Liver (tissue), 9 donors: ENCODE results near the gene JAKMIP2. TPM values are rescaled to one million over a fixed set of nuclear protein-coding genes. Genes with fewer than 3 reads are reported as not detected.

Experiments
- DNase-seq: peaks from one replicate; pipeline ENCODE4 v3.0.0-alpha.2; 2017; ENCODE audit warnings: low spot score
- H3K27ac ChIP-seq, 2 donors: one replicate each; pipeline ENCODE4 v1.7.0; 2013; ENCODE audit warnings: inconsistent platforms in 2 of 2, low read length in 2 of 2, control low read depth in 1 of 2, low read depth in 1 of 2, mild to moderate bottlenecking in 1 of 2
- H3K27me3 ChIP-seq, 4 donors: one replicate each; pipeline versions ENCODE4 v1.6.1 to v1.7.0; 2013; ENCODE audit warnings: low read length in 3 of 4, inconsistent platforms in 1 of 4, mild to moderate bottlenecking in 1 of 4, moderate library complexity in 1 of 4; ENCODE audit not compliant: control insufficient read depth in 4 of 4, insufficient read depth in 4 of 4
- H3K36me3 ChIP-seq, 4 donors: one replicate each; pipeline versions ENCODE4 v1.6.1 to v1.7.0; 2013; ENCODE audit warnings: low read length in 3 of 4, mild to moderate bottlenecking in 3 of 4, low read depth in 1 of 4, moderate library complexity in 1 of 4; ENCODE audit not compliant: control insufficient read depth in 4 of 4, insufficient read depth in 3 of 4
- H3K4me1 ChIP-seq, 4 donors: one replicate each; pipeline versions ENCODE4 v1.6.1 to v1.7.0; 2013; ENCODE audit warnings: low read length in 3 of 4, mild to moderate bottlenecking in 3 of 4, moderate library complexity in 1 of 4; ENCODE audit not compliant: control insufficient read depth in 4 of 4, insufficient read depth in 4 of 4
- H3K4me3 ChIP-seq, 3 donors: one replicate each; pipeline versions ENCODE4 v1.6.1 to v1.7.0; 2013; ENCODE audit warnings: low read length in 3 of 3, control low read depth in 1 of 3, low read depth in 1 of 3, mild to moderate bottlenecking in 1 of 3
- H3K9ac ChIP-seq, 2 donors: one replicate each; pipeline ENCODE4 v1.7.0; 2013; ENCODE audit warnings: low read length in 2 of 2, mild to moderate bottlenecking in 2 of 2, moderate library complexity in 2 of 2, control low read depth in 1 of 2, low read depth in 1 of 2
- H3K9me3 ChIP-seq, 4 donors: one replicate each; pipeline versions ENCODE4 v1.6.1 to v1.7.0; 2013; ENCODE audit warnings: low read length in 3 of 4; ENCODE audit not compliant: control insufficient read depth in 4 of 4
- FOXA1 ChIP-seq: IDR thresholded peaks from 2 replicates; pipeline ENCODE4 v1.6.1; 2016; ENCODE audit warnings: antibody characterized with exemption
- GABPA ChIP-seq, 2 donors: IDR thresholded peaks in 1 of 2; conservative IDR thresholded peaks in 1 of 2; 2 replicates each; pipeline ENCODE4 v1.6.1; 2016; ENCODE audit warnings: antibody characterized with exemption in 2 of 2, mild to moderate bottlenecking in 1 of 2, moderate library complexity in 1 of 2
- HNF4A ChIP-seq, 2 donors: conservative IDR thresholded peaks; 2 replicates each; pipeline ENCODE4 v1.6.1; 2016; ENCODE audit warnings: antibody characterized with exemption in 2 of 2, mild to moderate bottlenecking in 2 of 2
- HNF4G ChIP-seq: IDR thresholded peaks from 2 replicates; pipeline ENCODE4 v1.6.1; 2016; ENCODE audit warnings: antibody characterized with exemption
- JUND ChIP-seq, 2 donors: IDR thresholded peaks; 2 replicates each; pipeline ENCODE4 v1.6.1; 2016; ENCODE audit warnings: antibody characterized with exemption in 2 of 2
- RAD21 ChIP-seq, 2 donors: IDR thresholded peaks; 2 replicates each; pipeline ENCODE4 v1.6.1; 2016; ENCODE audit warnings: antibody characterized with exemption in 2 of 2, mild to moderate bottlenecking in 2 of 2
- RXRA ChIP-seq, 2 donors: IDR thresholded peaks; 2 replicates each; pipeline ENCODE4 v1.6.1; 2017 to 2018; ENCODE audit warnings: antibody characterized with exemption in 2 of 2, mild to moderate bottlenecking in 1 of 2
- SP1 ChIP-seq: IDR thresholded peaks from 2 replicates; pipeline ENCODE4 v1.6.1; 2018; ENCODE audit warnings: antibody characterized with exemption, mild to moderate bottlenecking
- YY1 ChIP-seq: IDR thresholded peaks from 2 replicates; pipeline ENCODE4 v1.6.1; 2016; ENCODE audit warnings: antibody characterized with exemption, mild to moderate bottlenecking
- WGBS: extraction: QIAGEN DNeasy Blood & Tissue Kit; methylation state at CpG from one replicate; pipeline ENCODE4 v1.1.7; 2013; 5-methylcytosine and 5-hydroxymethylcytosine counted together
- polyA plus RNA-seq, 2 donors: library from polyadenylated mRNA; stranded (reverse) in 1 of 2; unstranded in 1 of 2; fragments of 200-250 nt in 1 of 2; fragments of >200 nt in 1 of 2; fragmentation: Nextera tagmentation in 1 of 2; extraction: Ambion mirVana in 1 of 2; gene quantifications; one replicate each; pipeline versions ENCODE4 v1.2.1 to v1.2.3, GENCODE V29; 2013 to 2015
- total RNA-seq, 2 donors: library from RNA; depleted of rRNA; stranded (reverse); fragments of >200 nt; gene quantifications; one replicate each; pipeline ENCODE4 v1.2.3, GENCODE V29; 2014
- TF ChIP-seq, protein P1 (sequence below): IDR thresholded peaks from 2 replicates; pipeline ENCODE4 v1.6.1; 2016; ENCODE audit warnings: antibody characterized with exemption
- TF ChIP-seq, protein P2 (sequence below): IDR thresholded peaks from 2 replicates; pipeline ENCODE4 v1.6.1; 2016; ENCODE audit warnings: antibody characterized with exemption
- TF ChIP-seq, protein P3 (sequence below): fragments of 150-350 bp; IDR thresholded peaks from 2 replicates; pipeline ENCODE4 v1.5.1; 2017; ENCODE audit warnings: improper control_type of control experiment, low read depth, low read length; ENCODE audit not compliant: missing input control
- donor health status: healthy.
- donor health status: healthy.
- donor health status: healthy.
- donor health status: healthy.
- donor health status: healthy.

JAKMIP2 gene
- total and polyA plus RNA-seq, 4 donors: 0.06 to 0.38 (median 0.24) TPM

DNA sequence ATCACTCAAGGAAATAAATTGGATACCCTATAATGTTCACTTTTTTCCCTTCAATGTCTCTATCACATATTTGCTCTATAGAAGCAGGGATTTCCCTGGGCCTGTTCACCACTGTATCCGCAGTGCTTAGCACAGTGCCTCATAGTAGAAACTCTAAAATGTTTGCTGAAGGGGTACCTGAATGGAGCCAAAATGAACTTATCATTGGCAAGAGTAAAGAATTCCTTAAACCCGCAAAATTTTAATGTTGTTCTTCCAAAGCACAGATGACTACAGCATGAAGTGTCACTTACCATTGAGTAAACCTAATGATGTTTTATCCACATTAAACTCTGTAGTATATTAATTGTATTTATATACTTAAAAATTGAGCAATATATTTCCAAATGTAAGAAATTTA is 96.1 kb downstream of the JAKMIP2 start:
- WGBS: 98% methylated on average over 2 of the region's 2 CpGs
- no peak for DNase-seq
- Histone ChIP-seq H3K9me3 (no peaks in the 10 kb centered on the region), H3K27ac (no peak overlapping the region), H3K4me3 (no peak overlapping the region), H3K4me1 (no peaks in the 10 kb centered on the region), H3K9ac (no peak overlapping the region), H3K27me3 (no peaks in the 10 kb centered on the region), H3K36me3 (no peaks in the 10 kb centered on the region)
- TF ChIP-seq, protein P1, sequence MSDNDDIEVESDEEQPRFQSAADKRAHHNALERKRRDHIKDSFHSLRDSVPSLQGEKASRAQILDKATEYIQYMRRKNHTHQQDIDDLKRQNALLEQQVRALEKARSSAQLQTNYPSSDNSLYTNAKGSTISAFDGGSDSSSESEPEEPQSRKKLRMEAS: no peak
- no peak for TF ChIP-seq YY1
- no peak for TF ChIP-seq HNF4G
- no peak for TF ChIP-seq RXRA (IDR thresholded peaks at IDR 0.05)
- TF ChIP-seq, protein P2, sequence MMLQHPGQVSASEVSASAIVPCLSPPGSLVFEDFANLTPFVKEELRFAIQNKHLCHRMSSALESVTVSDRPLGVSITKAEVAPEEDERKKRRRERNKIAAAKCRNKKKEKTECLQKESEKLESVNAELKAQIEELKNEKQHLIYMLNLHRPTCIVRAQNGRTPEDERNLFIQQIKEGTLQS: no peak

DNA sequence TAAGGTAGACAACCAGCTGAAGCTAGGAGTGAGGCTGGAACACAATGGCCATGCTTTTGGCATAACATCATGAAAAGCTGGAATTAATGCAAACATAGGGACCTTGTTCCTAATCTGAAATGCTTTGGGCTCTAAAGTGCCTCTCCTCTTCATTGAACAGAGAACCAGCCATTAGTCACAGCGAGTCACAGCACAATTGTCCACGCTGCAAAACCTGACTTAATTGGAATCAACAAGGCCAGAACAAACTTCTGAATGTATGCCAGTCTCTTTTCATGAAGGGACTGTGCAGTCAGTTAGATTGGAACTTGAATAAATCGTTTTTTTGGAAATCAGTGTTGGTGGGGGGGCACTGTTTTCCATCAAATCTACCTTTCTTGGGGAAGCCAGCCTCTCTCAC is 96.5 kb downstream of the JAKMIP2 start:
- no peak overlapping the region for H3K27ac ChIP-seq

DNA sequence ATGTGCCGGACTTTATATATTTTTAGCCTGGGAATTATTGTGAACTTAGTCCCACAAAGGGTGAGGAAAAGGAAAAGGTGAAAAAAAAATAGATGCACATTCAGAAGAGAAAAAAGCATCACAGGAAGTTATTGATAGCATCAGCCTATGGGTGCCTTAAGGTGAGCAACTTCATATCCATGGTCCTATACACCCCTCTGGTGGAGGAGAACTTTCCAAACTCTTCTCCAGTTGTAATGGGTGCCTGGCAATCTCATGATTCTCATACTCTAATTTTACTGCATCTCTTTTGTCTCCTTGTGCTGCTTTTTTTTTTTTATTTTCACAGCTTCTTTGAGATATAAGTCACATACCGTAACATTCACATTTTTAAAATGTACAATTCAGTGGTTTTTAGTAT is 107.4 kb downstream of the JAKMIP2 start:
- peaks cover 3 to 31% (median 23%) of the 10 kb centered on the region in 4 donors for H3K4me1 ChIP-seq
- DNase-seq: no peak
- H3K9ac ChIP-seq: no peak overlapping the region
- no peaks in the 10 kb centered on the region for H3K9me3 ChIP-seq
- H3K36me3 ChIP-seq: no peaks in the 10 kb centered on the region
- no peaks in the 10 kb centered on the region for H3K27me3 ChIP-seq
- H3K4me3 ChIP-seq: no peak overlapping the region
- no peak overlapping the region for H3K27ac ChIP-seq
- 84% methylated on average over 2 of the region's 2 CpGs for WGBS
- TF ChIP-seq FOXA1 (no peak), RXRA (IDR thresholded peaks at IDR 0.05) (peak; percentile 23 to 51), RAD21 (IDR thresholded peaks at IDR 0.05) (peak; percentile 94 to 96), HNF4A (conservative IDR thresholded peaks at IDR 0.05) (peak in 1 of 2 donors; percentile 11), HNF4G (no peak)
- TF ChIP-seq, protein P3, sequence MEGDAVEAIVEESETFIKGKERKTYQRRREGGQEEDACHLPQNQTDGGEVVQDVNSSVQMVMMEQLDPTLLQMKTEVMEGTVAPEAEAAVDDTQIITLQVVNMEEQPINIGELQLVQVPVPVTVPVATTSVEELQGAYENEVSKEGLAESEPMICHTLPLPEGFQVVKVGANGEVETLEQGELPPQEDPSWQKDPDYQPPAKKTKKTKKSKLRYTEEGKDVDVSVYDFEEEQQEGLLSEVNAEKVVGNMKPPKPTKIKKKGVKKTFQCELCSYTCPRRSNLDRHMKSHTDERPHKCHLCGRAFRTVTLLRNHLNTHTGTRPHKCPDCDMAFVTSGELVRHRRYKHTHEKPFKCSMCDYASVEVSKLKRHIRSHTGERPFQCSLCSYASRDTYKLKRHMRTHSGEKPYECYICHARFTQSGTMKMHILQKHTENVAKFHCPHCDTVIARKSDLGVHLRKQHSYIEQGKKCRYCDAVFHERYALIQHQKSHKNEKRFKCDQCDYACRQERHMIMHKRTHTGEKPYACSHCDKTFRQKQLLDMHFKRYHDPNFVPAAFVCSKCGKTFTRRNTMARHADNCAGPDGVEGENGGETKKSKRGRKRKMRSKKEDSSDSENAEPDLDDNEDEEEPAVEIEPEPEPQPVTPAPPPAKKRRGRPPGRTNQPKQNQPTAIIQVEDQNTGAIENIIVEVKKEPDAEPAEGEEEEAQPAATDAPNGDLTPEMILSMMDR: peak; percentile 67

More for the DNA sequence above, 96.5 kb downstream of the JAKMIP2 start:
- H3K9ac ChIP-seq: no peak overlapping the region
- no peaks in the 10 kb centered on the region for H3K9me3 ChIP-seq
- no peaks in the 10 kb centered on the region for H3K4me1 ChIP-seq
- 87% methylated on average over 3 of the region's 3 CpGs for WGBS
- no peak overlapping the region for H3K4me3 ChIP-seq
- no peak for TF ChIP-seq HNF4G
- TF ChIP-seq GABPA (IDR thresholded peaks at IDR 0.05 in 1 of 2, conservative IDR thresholded peaks at IDR 0.05 in 1 of 2): no peak
- TF ChIP-seq, protein P1: no peak
- no peak for TF ChIP-seq JUND (IDR thresholded peaks at IDR 0.05)
- TF ChIP-seq SP1: no peak
- TF ChIP-seq RAD21 (IDR thresholded peaks at IDR 0.05): no peak
- TF ChIP-seq RXRA (IDR thresholded peaks at IDR 0.05): no peak
- no peak for TF ChIP-seq FOXA1
- TF ChIP-seq YY1: no peak
- H3K27me3 ChIP-seq: no peaks in the 10 kb centered on the region
- no peak for DNase-seq
- no peaks in the 10 kb centered on the region for H3K36me3 ChIP-seq
